ENCODE data around the gene NPSR1.
"Not testable (repeated sequence)": the region's sequence is repeated elsewhere in the genome, so short reads cannot be mapped to it uniquely, and the experiment has no call there.

The NPSR1 gene

GRCh38 chr7:34878944-34879735 lies 221.1 kb downstream of the NPSR1 start:
- not testable (repeated sequence) for DNase-seq

- no peak for DNase-seq
Measured at GRCh38 chr7:34879871-34880270, 221.9 kb downstream of the NPSR1 start.

DNA sequence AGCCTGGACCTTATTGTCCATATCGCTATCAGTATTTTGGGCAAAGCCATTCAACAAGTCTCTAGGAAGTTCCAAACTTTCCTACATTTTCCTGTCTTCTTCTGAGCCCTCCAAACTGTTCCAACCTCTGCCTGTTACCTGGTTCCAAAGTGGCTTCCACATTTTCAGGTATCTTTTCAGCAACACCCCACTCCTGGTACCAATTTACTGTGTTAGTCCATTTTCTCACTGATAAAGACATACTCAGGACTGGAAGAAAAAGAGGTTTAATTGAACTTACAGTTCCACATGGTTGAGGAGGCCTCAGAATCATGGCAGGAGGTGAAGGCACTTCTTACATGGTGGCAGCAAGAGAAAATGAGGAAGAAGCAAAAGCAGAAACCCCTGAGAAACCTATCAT lies 225.8 kb downstream of the NPSR1 start:
- DNase-seq = not testable (repeated sequence)

- DNase-seq = no peak
Measured at GRCh38 chr7:34886856-34887255, 228.8 kb downstream of the NPSR1 start.

GRCh38 chr7:34889951-34890350 lies 231.9 kb downstream of the NPSR1 start:
- no peak for DNase-seq

DNA sequence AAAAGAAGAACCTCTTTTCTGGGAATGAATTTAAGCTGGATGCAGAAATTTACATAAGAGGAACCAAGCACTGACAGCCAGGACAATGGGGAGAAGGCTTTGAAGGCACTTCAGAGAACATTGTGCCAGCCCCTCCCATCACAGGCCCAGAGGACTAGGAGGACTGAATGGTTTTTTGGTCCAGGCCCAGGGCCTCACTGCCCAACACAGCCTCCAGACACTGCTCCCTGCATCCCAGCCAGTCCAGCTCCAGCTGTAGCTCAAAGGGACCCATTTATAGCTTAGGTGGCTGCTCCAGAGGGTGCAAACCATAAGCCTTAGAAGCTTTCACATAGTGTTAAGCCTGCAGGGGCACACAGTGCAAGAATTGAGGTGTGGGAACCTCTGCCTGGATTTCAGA lies 237.2 kb downstream of the NPSR1 start:
- no peak for DNase-seq
